ENCODE results near the gene SIPA1L3.

DNA sequence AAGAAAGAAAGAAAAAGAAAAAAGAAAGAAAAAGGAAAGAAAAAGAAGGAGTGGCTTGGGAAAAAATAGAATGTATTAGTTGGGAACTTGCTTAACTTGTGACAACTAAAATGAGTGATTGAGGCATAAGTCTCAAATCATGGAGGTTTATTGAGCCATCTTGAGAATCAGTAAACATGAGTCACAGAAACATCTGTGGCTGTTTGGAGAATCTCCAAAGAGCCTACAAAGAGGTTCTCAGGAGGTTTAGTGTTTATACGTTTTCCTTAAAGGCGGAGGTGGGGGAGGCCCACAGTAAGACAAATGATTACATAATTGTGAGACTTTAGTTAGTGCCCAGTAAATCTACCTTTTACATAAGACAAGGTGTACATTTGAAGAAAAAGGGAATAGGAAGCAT, 39.2 kb upstream of the SIPA1L3 start:
- TF ChIP-seq, protein P1, sequence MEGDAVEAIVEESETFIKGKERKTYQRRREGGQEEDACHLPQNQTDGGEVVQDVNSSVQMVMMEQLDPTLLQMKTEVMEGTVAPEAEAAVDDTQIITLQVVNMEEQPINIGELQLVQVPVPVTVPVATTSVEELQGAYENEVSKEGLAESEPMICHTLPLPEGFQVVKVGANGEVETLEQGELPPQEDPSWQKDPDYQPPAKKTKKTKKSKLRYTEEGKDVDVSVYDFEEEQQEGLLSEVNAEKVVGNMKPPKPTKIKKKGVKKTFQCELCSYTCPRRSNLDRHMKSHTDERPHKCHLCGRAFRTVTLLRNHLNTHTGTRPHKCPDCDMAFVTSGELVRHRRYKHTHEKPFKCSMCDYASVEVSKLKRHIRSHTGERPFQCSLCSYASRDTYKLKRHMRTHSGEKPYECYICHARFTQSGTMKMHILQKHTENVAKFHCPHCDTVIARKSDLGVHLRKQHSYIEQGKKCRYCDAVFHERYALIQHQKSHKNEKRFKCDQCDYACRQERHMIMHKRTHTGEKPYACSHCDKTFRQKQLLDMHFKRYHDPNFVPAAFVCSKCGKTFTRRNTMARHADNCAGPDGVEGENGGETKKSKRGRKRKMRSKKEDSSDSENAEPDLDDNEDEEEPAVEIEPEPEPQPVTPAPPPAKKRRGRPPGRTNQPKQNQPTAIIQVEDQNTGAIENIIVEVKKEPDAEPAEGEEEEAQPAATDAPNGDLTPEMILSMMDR (conservative IDR thresholded peaks at IDR 0.05 in 1 of 2, IDR thresholded peaks at IDR 0.05 in 1 of 2; ENCODE audit: extremely low read depth in 1 of 2, insufficient read depth in 1 of 2, low read depth in 1 of 2, low read length in 2 of 2) = no peak
- no peak for TF ChIP-seq EZH2 (IDR thresholded peaks at IDR 0.05; ENCODE audit: borderline replicate concordance, low read length)

All from mammary epithelial cell (primary cell).